GM12873 (cell line): Measurements from ENCODE around the gene GRM8.

Experiments
- CTCF ChIP-seq: IDR thresholded peaks from 2 replicates; pipeline ENCODE4 v1.5.1; 2012; ENCODE audit warnings: low read depth, mild to moderate bottlenecking, moderate library complexity, low read length, control low read depth; ENCODE audit not compliant: insufficient read depth; ENCODE audit errors: missing control alignments

GRM8 gene

GRCh38 chr7:126462405-126462804, 790.3 kb downstream of the GRM8 start:
- no peak for TF ChIP-seq CTCF

GRCh38 chr7:126460664-126461063, 792.1 kb downstream of the GRM8 start:
- TF ChIP-seq CTCF, result no peak

GRCh38 chr7:126453104-126453503, 799.6 kb downstream of the GRM8 start:
- no peak for TF ChIP-seq CTCF

GRCh38 chr7:126450269-126450671, 802.5 kb downstream of the GRM8 start:
- TF ChIP-seq CTCF, result no peak

GRCh38 chr7:126449611-126450268, 803.0 kb downstream of the GRM8 start:
- TF ChIP-seq CTCF, result no peak

- no peak for TF ChIP-seq CTCF
These were observed 804.8 kb downstream of the GRM8 start for GRCh38 chr7:126447984-126448383.

GRCh38 chr7:126445991-126446390, 806.8 kb downstream of the GRM8 start:
- TF ChIP-seq CTCF, result no peak
